GM10248 (cell line): ENCODE results near the gene CRK.
"Not testable (repeated sequence)": the region's sequence is repeated elsewhere in the genome, so short reads cannot be mapped to it uniquely, and the experiment has no call there.

ENCODE experiments used
- CTCF ChIA-PET: fragments of 300-600 bp; sonication (Branson Sonifier 250); formaldehyde crosslinking; extraction: SDS; loops from one replicate; lab custom pipeline; 2021; ENCODE audit warnings: antibody characterized with exemption; lab: Yijun Ruan, JAX
- POLR2A ChIA-PET: fragments of 350-650 bp; sonication (Branson Sonifier 250); formaldehyde crosslinking; extraction: SDS; loops from one replicate; lab custom pipeline; 2020; ENCODE audit warnings: antibody characterized with exemption; lab: Yijun Ruan, JAX
- DNase-seq: peaks from one replicate; pipeline ENCODE4 v3.0.0; 2012; ENCODE audit errors: extremely low spot score
- TF ChIP-seq, protein P1 (sequence below): IDR thresholded peaks from 2 replicates; pipeline ENCODE4 v1.5.1; 2012; ENCODE audit warnings: mild to moderate bottlenecking, low read depth; ENCODE audit errors: extremely low read depth, missing control alignments, control extremely low read depth

Gene CRK

DNA sequence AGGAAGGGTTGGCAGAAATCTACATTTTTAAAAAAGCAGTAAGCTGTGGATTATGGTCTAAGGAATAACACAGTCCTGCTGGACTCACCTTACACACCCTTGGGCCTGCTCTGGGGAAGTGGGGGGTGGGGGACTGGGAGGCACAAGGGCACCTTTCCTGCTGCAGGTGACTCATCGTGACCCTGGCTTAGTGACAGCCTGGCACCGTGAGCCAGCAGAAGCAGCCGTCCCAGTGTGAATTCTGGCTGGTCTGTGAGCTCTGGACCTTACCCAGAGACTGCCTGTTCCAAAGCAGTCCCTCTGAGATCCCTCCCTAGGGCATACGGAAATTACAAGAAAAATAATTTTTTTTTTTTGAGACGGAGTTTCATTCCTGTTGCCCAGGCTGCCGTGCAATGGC, 4.2 kb upstream of the CRK start:
- no peak for DNase-seq
- TF ChIP-seq, protein P1, sequence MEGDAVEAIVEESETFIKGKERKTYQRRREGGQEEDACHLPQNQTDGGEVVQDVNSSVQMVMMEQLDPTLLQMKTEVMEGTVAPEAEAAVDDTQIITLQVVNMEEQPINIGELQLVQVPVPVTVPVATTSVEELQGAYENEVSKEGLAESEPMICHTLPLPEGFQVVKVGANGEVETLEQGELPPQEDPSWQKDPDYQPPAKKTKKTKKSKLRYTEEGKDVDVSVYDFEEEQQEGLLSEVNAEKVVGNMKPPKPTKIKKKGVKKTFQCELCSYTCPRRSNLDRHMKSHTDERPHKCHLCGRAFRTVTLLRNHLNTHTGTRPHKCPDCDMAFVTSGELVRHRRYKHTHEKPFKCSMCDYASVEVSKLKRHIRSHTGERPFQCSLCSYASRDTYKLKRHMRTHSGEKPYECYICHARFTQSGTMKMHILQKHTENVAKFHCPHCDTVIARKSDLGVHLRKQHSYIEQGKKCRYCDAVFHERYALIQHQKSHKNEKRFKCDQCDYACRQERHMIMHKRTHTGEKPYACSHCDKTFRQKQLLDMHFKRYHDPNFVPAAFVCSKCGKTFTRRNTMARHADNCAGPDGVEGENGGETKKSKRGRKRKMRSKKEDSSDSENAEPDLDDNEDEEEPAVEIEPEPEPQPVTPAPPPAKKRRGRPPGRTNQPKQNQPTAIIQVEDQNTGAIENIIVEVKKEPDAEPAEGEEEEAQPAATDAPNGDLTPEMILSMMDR = no peak
- POLR2A ChIA-PET = no interaction called here
- CTCF ChIA-PET = interaction anchor here (1.3 to 1.5 kb wide), 4 partner anchors 10 to 128 kb away, joined by 3 to 5 read pairs (median 4); no protein-coding TSS in a partner anchor

GRCh38 chr17:1455291-1455796, 688 bp downstream of the CRK start:
- peak; percentile 52 for DNase-seq
- TF ChIP-seq, protein P1 = peak; percentile 41
- ChIA-PET CTCF (interaction anchor here (1.0 to 2.5 kb wide), 5 partner anchors 10 to 90 kb away, joined by 3 to 12 read pairs (median 3); no protein-coding TSS in a partner anchor), POLR2A (interaction anchor here (0.6 kb wide), 3 partner anchors 20 to 265 kb away, joined by 3 read pairs; no protein-coding TSS in a partner anchor)

- ChIA-PET POLR2A (interaction anchor here (1.8 kb wide), 1 partner anchor 20 kb away, joined by 4 read pairs; no protein-coding TSS in a partner anchor), CTCF (interaction anchor here (0.8 to 2.5 kb wide), 7 partner anchors 9 to 89 kb away, joined by 3 to 12 read pairs (median 3); partner anchors contain the start of gene INPP5K)
- DNase-seq = no peak
- TF ChIP-seq, protein P1 = no peak
These were observed 1.5 kb downstream of the CRK start for GRCh38 chr17:1454541-1454940.

DNA sequence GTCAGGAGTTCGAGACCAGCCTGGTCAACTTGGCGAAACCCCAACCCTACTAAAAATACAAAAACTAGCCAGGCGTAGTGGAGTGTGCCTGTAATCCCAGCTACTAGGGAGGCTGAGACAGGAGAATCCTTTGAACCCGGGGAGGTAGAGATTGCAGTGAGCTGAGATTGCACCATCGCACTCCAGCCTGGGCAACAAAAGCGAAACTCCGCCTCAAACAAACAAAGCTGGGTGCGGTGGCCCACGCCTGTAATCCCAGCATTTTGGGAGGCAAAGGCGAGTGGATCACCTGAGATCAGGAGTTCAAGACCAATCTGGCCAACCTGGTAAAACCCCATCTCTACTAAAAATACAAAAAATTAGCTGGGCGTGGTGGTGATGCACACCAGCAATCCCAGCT, 2.3 kb downstream of the CRK start:
- POLR2A ChIA-PET = interaction anchor here (0.6 to 1.8 kb wide), 2 partner anchors 21 to 25 kb away, joined by 3 to 4 read pairs; no protein-coding TSS in a partner anchor
- not testable (repeated sequence) for DNase-seq
- CTCF ChIA-PET = interaction anchor here (0.8 to 2.5 kb wide), 6 partner anchors 9 to 88 kb away, joined by 3 to 12 read pairs (median 3); no protein-coding TSS in a partner anchor

GRCh38 chr17:1452836-1453235, 3.2 kb downstream of the CRK start:
- CTCF ChIA-PET = interaction anchor here (2.5 kb wide), 1 partner anchor 87 kb away, joined by 12 read pairs; no protein-coding TSS in a partner anchor
- TF ChIP-seq, protein P1 = no peak
- POLR2A ChIA-PET = interaction anchor here (1.8 kb wide), 1 partner anchor 22 kb away, joined by 4 read pairs; no protein-coding TSS in a partner anchor
- no peak for DNase-seq

DNA sequence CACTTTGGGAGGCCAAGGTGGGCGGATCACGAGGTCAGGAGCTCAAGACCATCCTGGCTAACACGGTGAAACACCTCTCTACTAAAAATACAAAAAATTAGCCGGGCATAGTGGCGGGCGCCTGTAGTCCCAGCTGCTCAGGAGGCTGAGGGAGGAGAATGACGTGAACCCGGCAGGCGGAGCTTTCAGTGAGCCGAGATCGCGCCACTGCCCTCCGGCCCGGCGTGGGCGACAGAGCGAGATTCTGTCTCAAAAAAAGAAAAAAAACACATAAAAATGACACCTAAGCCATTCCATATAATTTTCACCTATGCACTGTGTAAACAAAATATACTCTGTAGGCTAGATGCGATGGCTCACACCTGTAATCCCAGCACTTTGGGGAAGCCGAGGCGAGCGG, 5.8 kb downstream of the CRK start:
- CTCF ChIA-PET = interaction anchor here (2.4 kb wide), 1 partner anchor 85 kb away, joined by 11 read pairs; no protein-coding TSS in a partner anchor
- POLR2A ChIA-PET, DNase-seq: not testable (repeated sequence)

DNA sequence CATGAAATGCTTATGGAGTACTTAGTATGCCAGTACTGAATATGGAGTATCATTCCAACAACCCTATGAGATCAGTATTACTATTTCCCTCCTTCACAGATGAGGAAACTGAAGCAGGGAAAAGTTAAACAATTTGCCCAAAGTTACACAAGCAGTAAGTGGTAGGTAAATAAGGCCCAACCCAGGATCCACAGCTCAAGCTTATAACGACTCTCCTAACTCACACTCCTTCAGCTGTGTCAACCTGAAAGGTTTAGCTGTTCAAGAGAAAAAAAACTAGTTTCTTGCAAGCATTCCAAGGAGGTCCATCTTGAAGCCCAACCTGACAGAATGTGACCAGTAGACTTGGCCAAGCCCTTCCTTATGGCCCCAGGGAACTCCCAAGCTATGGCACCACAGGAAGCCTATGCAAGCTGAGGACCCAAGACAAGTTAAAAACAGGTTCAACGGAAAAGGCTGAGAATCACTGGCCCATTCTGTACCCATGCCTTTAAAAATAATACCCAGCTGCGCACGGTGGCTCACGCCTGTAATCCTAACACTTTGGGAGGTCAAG, 6.5 kb downstream of the CRK start:
- DNase-seq = no peak
- ChIA-PET CTCF (interaction anchor here (2.4 kb wide), 1 partner anchor 84 kb away, joined by 11 read pairs; no protein-coding TSS in a partner anchor), POLR2A (no interaction called here)
- TF ChIP-seq, protein P1 = no peak
